Activated CD8-positive, alpha-beta memory T cell treated with anti-CD3 and anti-CD28 coated beads for 1 hour (primary cell): ENCODE measurements around the gene CD84.
"Not testable (repeated sequence)": the region's sequence is repeated elsewhere in the genome, so short reads cannot be mapped to it uniquely, and the experiment has no call there.

Experiments used
- DNase-seq, 2 donors: peaks; one replicate each; pipeline ENCODE4 v3.0.0-alpha.2; 2020; ENCODE audit warnings: low read depth in 1 of 2; ENCODE audit errors: extremely low read depth in 1 of 2

Gene CD84

GRCh38 chr1:160575112-160575664, 4.1 kb downstream of the CD84 start:
- no peak for DNase-seq

GRCh38 chr1:160570840-160571239, 8.5 kb downstream of the CD84 start:
- no peak for DNase-seq

GRCh38 chr1:160569806-160570205, 9.5 kb downstream of the CD84 start:
- DNase-seq = no peak

GRCh38 chr1:160567858-160568682, 11.2 kb downstream of the CD84 start:
- peak; percentile 30 to 56 for DNase-seq

- DNase-seq = no peak
These were observed 12.0 kb downstream of the CD84 start for GRCh38 chr1:160567341-160567740.

DNA sequence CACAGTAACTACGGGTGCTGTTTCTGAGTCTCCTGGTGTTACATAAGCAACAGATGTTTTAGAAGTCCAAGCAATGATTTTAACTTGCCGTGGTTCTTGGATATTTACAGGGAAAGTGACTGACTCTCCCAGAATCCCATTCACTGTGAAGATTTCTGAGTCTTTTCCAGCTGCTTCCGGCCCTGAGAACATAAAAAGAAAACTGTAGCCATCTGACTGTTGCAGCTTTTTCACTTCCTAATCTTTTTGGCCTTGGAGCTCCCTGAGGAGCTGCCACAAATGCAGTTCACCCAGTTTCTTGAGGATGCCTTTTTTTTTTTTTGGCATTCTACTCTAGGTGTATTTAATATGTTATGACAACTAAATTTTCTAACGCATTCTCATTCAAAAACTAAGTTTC, 13.7 kb downstream of the CD84 start:
- no peak for DNase-seq

- DNase-seq = not testable (repeated sequence)
These were observed 16.1 kb downstream of the CD84 start for GRCh38 chr1:160563230-160563629.

- not testable (repeated sequence) for DNase-seq
These were observed 16.6 kb downstream of the CD84 start for GRCh38 chr1:160562745-160563144.

DNA sequence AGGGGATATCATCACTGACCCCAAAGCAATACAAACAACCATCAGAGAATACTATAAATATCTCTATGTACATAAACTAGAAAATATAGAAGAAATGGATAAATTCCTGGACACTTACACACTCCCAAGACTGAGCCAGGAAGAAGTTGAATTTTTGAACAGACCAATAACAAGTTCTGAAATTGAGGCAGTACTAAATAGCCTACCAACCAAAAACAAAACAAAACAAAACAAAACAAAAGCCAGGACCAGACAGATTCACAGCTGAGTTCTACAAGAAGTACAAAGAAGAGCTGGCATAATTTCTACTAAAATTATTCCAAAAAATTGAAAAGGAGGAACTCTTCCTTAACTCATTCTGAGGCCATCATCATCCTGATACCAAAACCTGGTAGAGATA, 18.5 kb downstream of the CD84 start:
- DNase-seq = no peak

GRCh38 chr1:160560045-160560705, 19.1 kb downstream of the CD84 start:
- DNase-seq = no peak

DNA sequence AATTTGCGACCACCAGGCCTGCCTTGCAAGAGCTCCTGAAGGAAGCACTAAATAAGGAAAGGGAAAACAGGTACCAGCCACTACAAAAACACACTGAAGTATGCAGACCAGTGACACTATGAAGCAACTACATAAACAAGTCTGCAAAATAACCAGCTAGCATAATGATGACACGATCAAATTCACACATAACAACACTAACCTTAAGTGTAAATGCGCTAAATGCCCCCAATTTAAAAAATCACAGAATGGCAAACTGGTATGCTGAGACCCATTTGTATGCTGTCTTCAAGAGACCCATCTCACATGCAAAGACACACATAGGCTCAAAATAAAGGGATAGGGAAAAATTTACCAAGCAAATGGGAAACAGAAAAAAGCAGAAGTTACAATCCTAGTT, 19.9 kb downstream of the CD84 start:
- DNase-seq = not testable (repeated sequence)

DNA sequence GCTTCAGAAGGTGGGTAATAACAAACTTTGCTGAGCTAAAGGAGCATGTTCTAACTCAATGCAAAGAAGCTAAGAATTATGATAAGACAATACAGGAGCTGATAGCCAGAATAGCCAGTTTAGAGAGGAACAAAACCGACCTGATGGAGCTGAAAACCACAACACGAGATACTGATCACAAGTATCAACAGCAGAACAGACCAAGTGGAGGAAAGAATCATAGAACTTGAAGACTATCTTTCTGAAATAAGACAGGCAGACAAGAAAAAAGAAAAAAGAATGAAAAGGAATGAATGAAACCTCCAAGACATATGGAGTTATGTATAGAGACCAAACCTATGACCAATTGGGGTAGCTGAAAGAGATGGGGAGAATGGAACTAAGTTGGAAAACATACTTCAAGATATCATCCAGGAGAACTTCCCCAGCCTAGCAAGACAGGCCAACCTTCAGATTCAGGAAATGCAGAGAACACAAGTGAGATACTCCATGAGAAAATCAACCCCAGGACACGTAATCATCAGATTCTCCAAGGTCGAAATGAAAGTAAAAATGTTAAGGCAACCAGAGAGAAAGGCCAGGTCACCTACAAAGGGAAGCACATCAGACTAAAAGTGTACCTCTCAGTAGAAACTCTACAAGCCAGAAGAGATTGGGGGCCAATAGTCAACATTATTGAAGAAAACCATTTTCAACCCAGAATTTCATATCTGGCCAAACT, 20.5 kb downstream of the CD84 start:
- no peak for DNase-seq

DNA sequence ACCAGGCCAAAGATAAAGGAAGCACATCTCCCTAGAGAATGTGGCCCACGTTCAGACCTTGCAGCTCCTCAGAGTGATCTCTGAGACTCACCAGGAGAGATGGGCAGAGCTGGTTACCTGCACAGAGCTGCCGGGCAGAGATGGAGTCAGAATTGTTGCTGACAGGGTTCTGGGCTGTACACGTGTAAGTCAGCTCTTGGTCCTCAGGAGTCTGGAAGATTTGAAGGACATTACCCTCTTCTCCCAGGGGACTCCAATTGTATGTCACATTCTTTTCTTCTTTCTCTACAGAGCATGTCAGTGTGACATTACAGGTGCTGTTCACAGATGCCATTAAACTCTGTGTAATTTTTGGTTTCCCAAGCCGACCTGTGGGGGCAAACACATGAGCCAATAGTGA, 25.5 kb downstream of the CD84 start:
- no peak for DNase-seq

DNA sequence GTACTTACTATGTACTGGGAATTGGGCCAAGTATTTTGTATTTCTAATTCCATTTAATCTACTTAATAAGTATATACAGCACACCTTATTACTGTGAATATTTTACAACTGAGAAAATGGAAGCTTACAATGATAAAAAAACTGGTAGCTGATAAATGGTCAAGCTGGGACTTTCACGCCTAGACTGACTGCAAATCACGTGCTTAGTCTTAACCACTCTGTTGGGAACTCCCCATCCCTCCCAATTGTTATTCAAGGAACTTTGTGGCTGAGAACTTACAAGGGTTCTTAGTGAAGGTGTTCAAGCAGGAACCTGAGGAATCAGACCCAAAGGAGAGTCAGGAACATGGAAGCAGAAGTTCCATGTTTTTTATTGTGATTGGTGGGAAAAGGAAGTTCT, 26.9 kb downstream of the CD84 start:
- DNase-seq = no peak

DNA sequence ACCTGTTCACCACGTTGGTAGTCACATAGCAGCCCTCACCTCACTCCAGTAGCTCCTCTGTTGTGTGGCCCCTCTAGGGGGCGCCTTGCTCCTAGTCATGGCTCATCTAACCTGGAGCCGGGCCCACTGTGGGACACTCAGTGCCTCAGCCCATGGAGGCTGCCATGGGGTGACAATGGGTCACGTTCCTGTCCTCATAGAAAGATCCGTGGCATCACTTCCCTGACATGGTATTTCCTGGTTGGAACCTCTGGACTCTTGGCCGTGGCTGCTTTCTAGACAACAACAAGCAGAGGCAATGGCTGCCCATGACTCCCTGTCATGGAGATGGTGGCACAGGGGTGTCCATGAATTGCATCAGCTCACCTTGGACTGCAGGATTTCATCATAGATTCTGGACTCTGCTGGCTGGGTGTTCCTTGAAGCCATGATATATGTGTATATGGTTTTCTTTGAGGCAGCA, 28.7 kb downstream of the CD84 start:
- DNase-seq = peak; percentile 25 to 49

GRCh38 chr1:160549665-160550006, 29.7 kb downstream of the CD84 start:
- DNase-seq = no peak

DNA sequence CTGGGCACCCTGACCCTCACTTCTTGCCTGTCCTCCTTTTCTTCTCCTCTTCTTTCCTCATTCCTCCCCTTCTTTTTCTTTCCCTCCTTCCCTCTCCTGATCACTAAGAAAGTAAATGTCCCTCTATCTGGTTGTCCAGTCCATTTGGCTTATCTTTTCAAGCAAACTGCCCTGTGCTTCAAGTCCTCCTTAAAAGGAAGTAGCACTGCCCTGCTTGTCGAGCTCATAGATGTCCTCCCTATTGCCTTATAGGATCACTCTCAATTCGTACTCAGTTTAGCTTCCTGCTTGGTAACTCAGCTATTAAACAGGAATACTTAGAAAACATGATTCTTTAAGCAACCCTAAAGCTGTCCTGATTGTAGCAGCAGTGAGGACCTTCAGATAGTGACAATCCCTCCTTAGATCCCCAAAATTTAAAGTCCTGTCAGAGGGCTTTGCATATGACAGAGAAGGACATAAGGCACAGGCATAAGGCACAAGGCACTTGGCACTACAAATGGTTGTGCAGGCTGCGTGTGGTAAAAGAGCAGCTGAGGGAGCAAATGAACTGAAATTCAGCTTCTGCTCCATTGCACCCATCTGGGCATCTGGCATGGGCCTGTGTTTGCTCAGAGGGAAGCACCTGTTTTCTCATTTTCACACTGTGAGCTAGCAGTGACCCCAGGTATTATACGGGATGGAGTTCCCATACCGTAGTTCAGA, 30.2 kb downstream of the CD84 start:
- no peak for DNase-seq

- no peak for DNase-seq
These were observed 31.1 kb downstream of the CD84 start for GRCh38 chr1:160548183-160548582.

DNA sequence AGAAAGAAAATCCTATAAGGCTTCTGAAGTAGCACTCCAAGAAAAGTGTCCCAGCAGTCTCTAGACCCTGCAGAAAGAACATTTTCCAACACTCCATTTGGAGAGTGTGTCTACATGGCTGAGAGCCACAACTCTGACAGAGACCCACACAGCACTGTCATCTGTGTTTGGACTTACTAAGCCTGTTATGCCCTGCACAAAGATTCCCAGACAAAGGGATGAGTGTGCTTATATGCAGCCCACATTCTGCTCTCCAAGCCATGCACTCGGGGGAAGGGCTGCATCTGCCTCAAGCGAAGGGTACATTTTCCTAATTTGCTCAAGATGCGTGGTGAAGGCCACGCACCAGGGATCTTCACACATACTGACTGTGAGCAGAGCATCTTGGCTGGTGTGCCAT, 31.9 kb downstream of the CD84 start:
- no peak for DNase-seq

- no peak for DNase-seq
These were observed 32.4 kb downstream of the CD84 start for GRCh38 chr1:160546942-160547341.

GRCh38 chr1:160544647-160545046, 34.6 kb downstream of the CD84 start:
- DNase-seq = no peak
